ENCODE results near the gene WASF2. TPM values are rescaled to one million over a fixed set of nuclear protein-coding genes. Genes with fewer than 3 reads are reported as not detected.

The WASF2 gene
- total RNA-seq, 1 experiment from 2014 or later = 65.9 TPM

- H3K4me2 ChIP-seq (ENCODE audit: insufficient read depth, insufficient read length, low read length) = peak overlapping the region; percentile 4
Observed at GRCh38 chr1:27525296-27526272, 35.6 kb upstream of the WASF2 start.

More at GRCh38 chr1:27525296-27526272, 35.6 kb upstream of the WASF2 start:
- Histone ChIP-seq H3T11ph (ENCODE audit: low read length) (no peak overlapping the region), H4K5ac (ENCODE audit: insufficient read length, low read depth, low read length) (no peak overlapping the region), H3K9ac (ENCODE audit: extremely low read depth, insufficient read length, low read length) (no peak overlapping the region), H3K79me1 (ENCODE audit: insufficient read depth, low read depth, low read length, poor library complexity, severe bottlenecking) (no peaks in the 10 kb centered on the region), H3K56ac (ENCODE audit: insufficient read length, low read depth, low read length) (no peak overlapping the region), H3K23ac (ENCODE audit: insufficient read length, low read depth, low read length) (no peak overlapping the region), H2BK20ac (ENCODE audit: low read depth, low read length, poor library complexity, severe bottlenecking) (no peak overlapping the region), H2AFZ (ENCODE audit: low read length) (no peak overlapping the region), H3K27me3 (ENCODE audit: insufficient read depth, low read length) (no peaks in the 10 kb centered on the region), H3K18ac (ENCODE audit: insufficient read length, low read depth, low read length) (peak overlapping the region; percentile 29), H2BK5ac (ENCODE audit: insufficient read length, low read length) (no peak overlapping the region), H3K14ac (ENCODE audit: insufficient read depth, low read length) (peak overlapping the region; percentile 52; the same call in 1 of the 2 replicates), H3K9me3 (ENCODE audit: control insufficient read depth, low read depth, low read length) (no peaks in the 10 kb centered on the region), H2BK15ac (ENCODE audit: low read depth, low read length) (no peak overlapping the region), H3K27ac (ENCODE audit: insufficient read length, low read depth, low read length) (no peak overlapping the region), H3K79me2 (ENCODE audit: insufficient read depth, low read length) (no peaks in the 10 kb centered on the region), H4K20me1 (ENCODE audit: control insufficient read depth, insufficient read depth, insufficient read length) (no peaks in the 10 kb centered on the region), H2BK120ac (ENCODE audit: low read depth, low read length, poor library complexity, severe bottlenecking) (no peak overlapping the region), H4K91ac (ENCODE audit: insufficient read length, low read depth, low read length) (no peak overlapping the region), H2AK5ac (ENCODE audit: insufficient read length, low read length) (no peak overlapping the region), H4K8ac (replicated peaks; ENCODE audit: insufficient read length, low read depth, low read length) (no peak overlapping the region), H3K23me2 (ENCODE audit: insufficient read length, low read depth, low read length, poor library complexity, severe bottlenecking) (peaks cover 9% of the 10 kb centered on the region), H3K4me1 (ENCODE audit: insufficient read depth, low read length) (peaks cover 12% of the 10 kb centered on the region), H3K4ac (ENCODE audit: low read depth, low read length) (no peak overlapping the region), H2BK12ac (ENCODE audit: insufficient read length, low read depth, low read length) (peak overlapping the region; percentile 38)
- peaks cover 60 to 62% of the 10 kb centered on the region in 2 experiments for H3K4me1 Mint-ChIP-seq
- H3K36me3 Mint-ChIP-seq (ENCODE audit: insufficient read depth in 1 of 3, low read depth in 3 of 3) = no peaks in the 10 kb centered on the region; a peak in 1 of 7 replicates
- DNase-seq = peak; percentile 83
- peak overlapping the region in 1 of 3 experiments; percentile 85; a peak in 1 of 7 replicates for H3K27ac Mint-ChIP-seq
- TF ChIP-seq CTCF (conservative IDR thresholded peaks at IDR 0.05) = no peak
- no peaks in the 10 kb centered on the region; a peak in 2 of 5 replicates for H3K9me3 Mint-ChIP-seq
- H3K4me3 Mint-ChIP-seq = peak overlapping the region; percentile 60 to 77
- peaks cover 6% of the 10 kb centered on the region; the same call in 1 of the 2 replicates for H3K27me3 Mint-ChIP-seq (ENCODE audit: low read depth)
- no CpG with 5 or more reads among the region's 16 CpGs for WGBS (ENCODE audit: extremely low coverage, insufficient read length, low lambda C conversion rate)
